ENCODE data around the gene HDAC4.

Gene HDAC4

GRCh38 chr2:239375278-239376061 lies 25.4 kb downstream of the HDAC4 start:
- TF ChIP-seq ZFX (IDR thresholded peaks at IDR 0.05; ENCODE audit: borderline replicate concordance) (no peak), CTCF (IDR thresholded peaks at IDR 0.05) (0 out of 2 replicates have a peak, but pooled peaks have one; percentile 17)
- H3K27ac ChIP-seq, result no peak overlapping the region

GRCh38 chr2:239374896-239375277 lies 25.9 kb downstream of the HDAC4 start:
- no peak overlapping the region for H3K27ac ChIP-seq
- TF ChIP-seq ZFX (IDR thresholded peaks at IDR 0.05; ENCODE audit: borderline replicate concordance) (no peak), CTCF (IDR thresholded peaks at IDR 0.05) (no peak)

- H3K27ac ChIP-seq, result no peak overlapping the region
- TF ChIP-seq ZFX (IDR thresholded peaks at IDR 0.05; ENCODE audit: borderline replicate concordance), result no peak
- TF ChIP-seq CTCF (IDR thresholded peaks at IDR 0.05), result no peak
These were observed 28.0 kb downstream of the HDAC4 start for GRCh38 chr2:239372835-239373234.

GRCh38 chr2:239371726-239372686 lies 28.8 kb downstream of the HDAC4 start:
- H3K27ac ChIP-seq, result no peak overlapping the region
- TF ChIP-seq ZFX (IDR thresholded peaks at IDR 0.05; ENCODE audit: borderline replicate concordance), result no peak
- TF ChIP-seq CTCF (IDR thresholded peaks at IDR 0.05), result no peak

- no peak overlapping the region for H3K27ac ChIP-seq
- TF ChIP-seq ZFX (IDR thresholded peaks at IDR 0.05; ENCODE audit: borderline replicate concordance) (no peak), CTCF (IDR thresholded peaks at IDR 0.05) (no peak)
These were observed 29.7 kb downstream of the HDAC4 start for GRCh38 chr2:239370876-239371725.

- TF ChIP-seq ZFX (IDR thresholded peaks at IDR 0.05; ENCODE audit: borderline replicate concordance) (no peak), CTCF (IDR thresholded peaks at IDR 0.05) (no peak)
- H3K27ac ChIP-seq, result no peak overlapping the region
These were observed 30.4 kb downstream of the HDAC4 start for GRCh38 chr2:239370403-239370802.

All from 22Rv1 (cell line).